Activated CD8-positive, alpha-beta T cell treated with anti-CD3 and anti-CD28 coated beads, Interleukin-2, amount 10 ng/mL, durations not matched to agents 7 days and 5 days (primary cell): ENCODE data around the gene DYNLT2. TPM values are rescaled to one million over a fixed set of nuclear protein-coding genes. Genes with fewer than 3 reads are reported as not detected.
"Not testable (repeated sequence)": the region's sequence is repeated elsewhere in the genome, so short reads cannot be mapped to it uniquely, and the experiment has no call there.

Experiments
- ATAC-seq: fragments of 150-1000 bp; cut with Tn5 transposase; one replicate; pipeline ENCODE4 v1.10.0; 2021; ENCODE audit warnings: moderate library complexity
- CTCF ChIA-PET: fragments of 350-600 bp; sonication (Branson Sonifier 250); formaldehyde crosslinking; loops from one replicate; lab custom pipeline; 2021; ENCODE audit warnings: antibody characterized with exemption; lab: Charles Lee
- POLR2A ChIA-PET: fragments of 350-600 bp; sonication (Branson Sonifier 250); formaldehyde crosslinking; loops from one replicate; lab custom pipeline; 2021; ENCODE audit warnings: antibody characterized with exemption; lab: Charles Lee
- DNase-seq: peaks from one replicate; pipeline ENCODE4 v3.0.0-alpha.2; 2020
- H3K27ac Mint-ChIP-seq: one replicate; pipeline ENCODE4 v1.8.0; 2021; ENCODE audit warnings: mild to moderate bottlenecking, mixed read lengths
- H3K27me3 Mint-ChIP-seq: one replicate; pipeline ENCODE4 v1.8.0; 2021; ENCODE audit warnings: low read depth, mixed read lengths
- H3K36me3 Mint-ChIP-seq: one replicate; pipeline ENCODE4 v1.8.0; 2021; ENCODE audit warnings: low read depth, mixed read lengths
- H3K4me1 Mint-ChIP-seq: one replicate; pipeline ENCODE4 v1.8.0; 2021; ENCODE audit warnings: low read depth, mixed read lengths
- H3K4me3 Mint-ChIP-seq: one replicate; pipeline ENCODE4 v1.8.0; 2021; ENCODE audit warnings: mild to moderate bottlenecking, mixed read lengths
- H3K9me3 Mint-ChIP-seq: one replicate; pipeline ENCODE4 v1.8.0; 2022; ENCODE audit warnings: mixed read lengths; ENCODE audit not compliant: insufficient read depth
- total RNA-seq, 2 experiments: library from RNA; stranded (reverse); gene quantifications; one replicate each; pipeline ENCODE4 v1.2.3, GENCODE V29; 2021

Gene DYNLT2
- total RNA-seq, 2 experiments from 2014 or later, result 2.1 to 2.6 TPM

DNA sequence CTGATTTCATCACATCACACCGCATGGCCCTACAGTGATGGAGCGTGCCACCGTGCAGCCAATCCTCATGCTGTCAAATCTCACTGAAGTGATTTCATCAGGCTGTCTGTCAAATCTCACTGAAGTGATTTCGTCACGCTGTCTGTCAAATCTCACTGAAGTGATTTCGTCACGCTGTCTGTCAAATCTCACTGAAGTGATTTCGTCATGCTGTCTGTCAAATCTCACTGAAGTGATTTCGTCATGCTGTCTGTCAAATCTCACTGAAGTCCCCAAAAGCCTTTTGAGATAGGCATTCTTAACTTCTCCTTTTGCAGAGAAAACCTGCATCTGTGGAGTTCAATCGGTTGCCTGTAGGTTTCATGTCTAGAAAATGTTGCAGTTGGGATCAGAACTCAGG lies 14.4 kb upstream of the DYNLT2 start:
- DNase-seq, H3K4me3 Mint-ChIP-seq, H3K4me1 Mint-ChIP-seq, ATAC-seq, H3K27me3 Mint-ChIP-seq, H3K9me3 Mint-ChIP-seq, H3K27ac Mint-ChIP-seq, POLR2A ChIA-PET: not testable (repeated sequence)
- CTCF ChIA-PET, result interaction anchor here (0.9 to 2.3 kb wide), 2 partner anchors 23 to 25 kb away, joined by 3 to 7 read pairs; no protein-coding TSS in a partner anchor
- peaks cover 40% of the 10 kb centered on the region for H3K36me3 Mint-ChIP-seq

DNA sequence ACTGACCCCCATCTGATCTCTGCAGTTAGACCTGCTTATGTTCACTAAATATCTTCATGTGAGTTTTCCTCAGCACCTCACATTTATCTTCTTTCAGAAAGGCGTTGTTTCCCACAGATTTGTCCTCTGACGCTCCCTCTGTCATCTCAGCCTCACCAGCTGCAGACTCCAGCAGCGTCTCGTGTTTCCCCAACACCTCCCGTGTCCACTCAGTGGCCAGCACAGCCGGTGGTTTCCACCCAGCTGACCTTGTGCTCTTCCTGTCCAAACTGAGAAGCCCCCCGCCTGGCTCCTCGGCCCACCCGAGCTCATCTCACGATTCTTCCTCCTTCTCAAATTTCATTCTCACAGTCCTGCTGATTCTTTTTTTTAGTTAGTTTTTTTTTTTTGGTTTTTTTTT lies 12.5 kb upstream of the DYNLT2 start:
- Mint-ChIP-seq H3K27ac (no peak overlapping the region), H3K36me3 (peaks cover 52% of the 10 kb centered on the region), H3K9me3 (no peaks in the 10 kb centered on the region), H3K4me3 (no peak overlapping the region), H3K27me3 (no peaks in the 10 kb centered on the region), H3K4me1 (no peaks in the 10 kb centered on the region)
- ATAC-seq (no peak), DNase-seq (no peak)
- POLR2A ChIA-PET, result no interaction called here
- CTCF ChIA-PET, result no interaction called here

DNA sequence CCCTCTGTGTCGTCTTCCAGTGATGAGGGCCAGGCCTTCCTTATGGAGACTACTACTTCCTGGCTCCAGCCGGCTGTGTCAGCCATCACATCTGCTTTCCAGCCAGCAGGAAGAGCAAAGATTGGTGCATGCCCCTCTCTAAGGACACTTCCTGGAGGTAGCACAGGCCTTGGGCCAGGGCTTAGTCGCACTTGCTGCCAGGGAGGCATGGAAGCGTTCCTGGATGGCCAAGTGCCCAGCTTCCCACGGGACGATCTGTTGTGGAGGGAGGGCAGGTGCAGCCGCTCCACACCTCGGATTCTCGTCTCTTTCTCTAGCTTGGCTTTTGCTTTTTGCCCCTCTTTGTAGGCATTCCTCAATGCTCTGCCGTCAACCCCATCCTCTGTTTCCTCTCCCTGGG lies 11.9 kb upstream of the DYNLT2 start:
- Mint-ChIP-seq H3K9me3 (no peaks in the 10 kb centered on the region), H3K27ac (no peak overlapping the region), H3K27me3 (no peaks in the 10 kb centered on the region), H3K36me3 (peaks cover 55% of the 10 kb centered on the region), H3K4me1 (no peaks in the 10 kb centered on the region), H3K4me3 (no peak overlapping the region)
- DNase-seq (no peak), ATAC-seq (no peak)
- ChIA-PET CTCF (no interaction called here), POLR2A (no interaction called here)

DNA sequence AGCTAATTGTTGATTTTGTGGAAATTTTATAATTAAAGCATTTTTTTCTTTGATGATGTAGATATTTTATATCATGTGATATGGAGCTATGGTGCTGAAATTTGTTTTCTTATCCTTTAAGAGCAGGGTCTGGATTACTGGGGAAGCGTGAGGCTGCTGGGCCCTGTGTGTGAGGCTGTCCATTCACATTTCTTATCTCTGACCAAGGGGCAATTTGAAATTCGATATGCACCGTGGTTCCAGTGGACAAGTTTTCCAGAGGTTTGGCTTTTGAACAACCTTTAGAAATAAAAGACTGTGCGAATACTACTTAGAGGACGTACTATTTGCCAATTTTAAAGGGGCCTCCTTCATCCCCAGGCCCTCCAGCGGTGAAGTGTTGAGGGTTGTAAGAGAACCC lies 3.8 kb upstream of the DYNLT2 start:
- POLR2A ChIA-PET, result no interaction called here
- H3K27ac Mint-ChIP-seq, result no peak overlapping the region
- ATAC-seq, result no peak
- no peaks in the 10 kb centered on the region for H3K9me3 Mint-ChIP-seq
- CTCF ChIA-PET, result no interaction called here
- peaks cover 39% of the 10 kb centered on the region for H3K36me3 Mint-ChIP-seq
- peaks cover 18% of the 10 kb centered on the region for H3K4me1 Mint-ChIP-seq
- no peaks in the 10 kb centered on the region for H3K27me3 Mint-ChIP-seq
- H3K4me3 Mint-ChIP-seq, result no peak overlapping the region
- DNase-seq, result no peak

DNA sequence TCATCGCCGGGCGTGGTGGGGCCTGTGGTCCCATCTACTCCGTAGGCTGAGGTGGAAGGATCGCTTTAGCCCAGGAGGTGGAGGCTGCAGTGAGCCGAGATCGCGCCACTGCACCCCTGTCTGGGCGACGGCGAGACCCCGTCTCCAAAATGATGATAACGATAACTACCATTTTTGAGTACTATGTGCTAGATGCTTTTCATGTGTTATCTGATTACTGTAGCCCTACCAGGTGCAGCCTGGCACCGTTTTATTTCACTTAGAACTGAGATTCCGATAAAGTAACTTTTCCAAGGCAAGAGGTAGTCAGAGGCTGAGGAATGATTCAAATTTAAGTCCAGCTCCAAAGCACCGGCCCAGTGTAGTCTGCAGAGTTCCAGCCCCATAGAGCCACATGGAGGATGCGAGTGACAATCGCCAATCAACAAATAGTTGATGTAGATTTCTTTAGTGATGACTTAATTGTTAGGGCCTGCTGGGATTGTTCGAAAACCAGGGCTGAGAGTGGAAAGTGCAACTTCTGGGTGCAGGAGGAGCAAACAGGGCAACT lies 777 bp upstream of the DYNLT2 start:
- no peaks in the 10 kb centered on the region for H3K27me3 Mint-ChIP-seq
- POLR2A ChIA-PET, result interaction anchor here (0.6 to 3.2 kb wide), 14 partner anchors 8 to 832 kb away, joined by 3 to 39 read pairs (median 3); partner anchors contain the start of genes C6orf120, PDCD2, PSMB1 and TBP
- H3K27ac Mint-ChIP-seq, result peak overlapping the region; percentile 95
- ATAC-seq (no peak), DNase-seq (peak; percentile 33)
- H3K4me3 Mint-ChIP-seq, result peak overlapping the region; percentile 100
- peaks cover 4% of the 10 kb centered on the region for H3K9me3 Mint-ChIP-seq
- CTCF ChIA-PET, result interaction anchor here (1.0 to 1.7 kb wide), 4 partner anchors 35 to 801 kb away, joined by 4 to 6 read pairs (median 4); partner anchors contain the start of genes C6orf120, PSMB1, TBP and WDR27
- H3K4me1 Mint-ChIP-seq, result peaks cover 26% of the 10 kb centered on the region
- peaks cover 32% of the 10 kb centered on the region for H3K36me3 Mint-ChIP-seq

DNA sequence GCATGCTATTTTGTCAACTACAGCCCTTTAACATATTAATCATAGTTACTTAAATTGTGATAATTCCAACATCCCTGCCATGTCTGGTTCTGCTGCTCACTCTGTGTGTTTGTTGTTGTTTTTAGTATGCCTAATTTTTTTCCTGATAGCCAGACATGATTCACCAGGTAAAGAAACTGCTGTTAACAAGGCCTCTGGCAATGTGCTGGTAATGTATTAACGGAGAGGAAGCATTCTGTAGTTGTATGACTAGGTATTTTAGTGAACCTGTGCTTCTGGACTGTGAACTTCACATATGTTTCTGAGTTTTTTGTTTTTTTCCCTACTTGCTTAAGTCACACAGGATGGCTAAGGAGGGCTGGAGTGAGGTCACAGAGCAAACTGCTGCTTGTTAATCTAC lies 4.8 kb downstream of the DYNLT2 start:
- peaks cover 5% of the 10 kb centered on the region for H3K9me3 Mint-ChIP-seq
- H3K27me3 Mint-ChIP-seq, result peaks cover 7% of the 10 kb centered on the region
- H3K27ac Mint-ChIP-seq, result no peak overlapping the region
- ATAC-seq (no peak), DNase-seq (no peak)
- peaks cover 26% of the 10 kb centered on the region for H3K36me3 Mint-ChIP-seq
- H3K4me3 Mint-ChIP-seq, result no peak overlapping the region
- ChIA-PET POLR2A (no interaction called here), CTCF (no interaction called here)
- H3K4me1 Mint-ChIP-seq, result peaks cover 11% of the 10 kb centered on the region

DNA sequence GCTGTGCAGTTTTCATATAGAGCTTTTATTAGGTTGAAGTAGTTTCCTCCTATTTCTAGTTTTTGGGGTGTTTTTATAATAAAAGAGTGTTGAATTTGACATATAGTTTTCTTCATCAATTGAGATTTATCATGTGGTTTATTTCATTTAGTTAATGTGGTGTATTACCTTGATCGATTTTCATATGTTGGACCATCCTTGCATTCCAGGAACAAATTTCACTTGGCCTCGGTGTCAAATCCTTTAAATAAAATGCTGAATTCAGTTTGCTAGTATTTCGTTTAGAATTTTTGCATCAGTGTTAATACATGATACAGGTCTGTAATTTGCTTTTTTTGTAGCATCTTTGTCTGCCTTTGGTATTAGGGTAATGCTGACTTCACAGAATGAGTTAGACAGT lies 6.0 kb downstream of the DYNLT2 start:
- Mint-ChIP-seq H3K27me3 (peaks cover 7% of the 10 kb centered on the region), H3K4me3 (no peak overlapping the region), H3K4me1 (peaks cover 11% of the 10 kb centered on the region), H3K27ac (no peak overlapping the region), H3K9me3 (peaks cover 5% of the 10 kb centered on the region), H3K36me3 (peaks cover 23% of the 10 kb centered on the region)
- ATAC-seq (no peak), DNase-seq (no peak)
- ChIA-PET CTCF (no interaction called here), POLR2A (no interaction called here)

DNA sequence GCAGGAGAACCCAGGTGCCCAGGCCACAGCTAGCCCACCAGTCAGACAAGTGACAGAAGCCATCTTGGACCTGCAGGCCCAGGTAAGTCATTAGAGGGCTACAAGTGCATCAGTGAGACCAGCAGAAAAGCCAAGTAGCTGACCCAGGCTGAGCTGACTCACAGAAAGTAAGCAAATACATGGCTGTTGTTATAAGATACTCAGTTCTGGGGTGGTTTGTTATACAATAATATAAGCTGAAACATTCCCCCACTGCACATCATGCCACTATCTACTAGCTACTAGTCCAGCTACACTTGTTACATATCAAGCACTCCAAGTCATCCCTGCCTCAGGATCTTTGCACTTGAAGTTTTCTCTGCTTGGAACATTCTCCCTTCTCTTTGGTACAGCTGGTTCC lies 10.0 kb downstream of the DYNLT2 start:
- no peak overlapping the region for H3K27ac Mint-ChIP-seq
- POLR2A ChIA-PET, result interaction anchor here (1.5 kb wide), 1 partner anchor 39 kb away, joined by 4 read pairs; the partner anchor contains the start of genes C6orf120 and WDR27
- no peak overlapping the region for H3K4me3 Mint-ChIP-seq
- no peaks in the 10 kb centered on the region for H3K4me1 Mint-ChIP-seq
- CTCF ChIA-PET, result interaction anchor here (0.7 to 1.7 kb wide), 3 partner anchors 20 to 48 kb away, joined by 3 to 5 read pairs (median 5); no protein-coding TSS in a partner anchor
- no peak for DNase-seq
- no peak for ATAC-seq
- peaks cover under 1% of the 10 kb centered on the region for H3K36me3 Mint-ChIP-seq
- peaks cover 14% of the 10 kb centered on the region for H3K27me3 Mint-ChIP-seq
- H3K9me3 Mint-ChIP-seq, result no peaks in the 10 kb centered on the region

DNA sequence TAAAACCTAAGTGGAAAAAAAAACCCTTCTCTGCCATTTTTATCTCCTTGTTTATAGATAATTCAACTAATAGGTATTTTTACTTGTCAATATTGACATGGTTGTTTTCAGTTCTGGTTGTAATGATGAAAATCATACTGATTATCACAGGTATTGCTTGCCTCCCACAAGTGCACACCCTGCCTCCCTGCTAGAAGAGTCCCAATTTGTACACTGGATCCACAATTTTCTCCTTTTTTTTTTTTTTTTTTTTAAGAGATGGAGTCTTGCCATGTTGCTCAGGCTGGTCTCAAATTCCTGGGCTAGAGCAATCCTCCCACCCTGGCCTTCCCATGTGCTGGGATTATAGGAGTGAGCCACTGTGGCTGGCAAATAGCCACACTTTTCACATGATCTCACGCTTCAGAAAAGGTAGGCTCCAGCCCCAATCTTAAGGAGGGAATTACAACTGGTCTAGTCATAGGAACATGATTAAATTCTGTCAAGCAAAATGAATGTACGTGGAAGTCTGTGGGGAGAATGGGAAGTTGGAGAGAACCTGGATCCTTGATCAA lies 12.3 kb downstream of the DYNLT2 start:
- no peaks in the 10 kb centered on the region for H3K9me3 Mint-ChIP-seq
- DNase-seq, result no peak
- no peaks in the 10 kb centered on the region for H3K36me3 Mint-ChIP-seq
- POLR2A ChIA-PET, result no interaction called here
- no peaks in the 10 kb centered on the region for H3K4me1 Mint-ChIP-seq
- H3K4me3 Mint-ChIP-seq, result no peak overlapping the region
- CTCF ChIA-PET, result no interaction called here
- no peak overlapping the region for H3K27ac Mint-ChIP-seq
- ATAC-seq, result no peak
- H3K27me3 Mint-ChIP-seq, result peaks cover 31% of the 10 kb centered on the region

DNA sequence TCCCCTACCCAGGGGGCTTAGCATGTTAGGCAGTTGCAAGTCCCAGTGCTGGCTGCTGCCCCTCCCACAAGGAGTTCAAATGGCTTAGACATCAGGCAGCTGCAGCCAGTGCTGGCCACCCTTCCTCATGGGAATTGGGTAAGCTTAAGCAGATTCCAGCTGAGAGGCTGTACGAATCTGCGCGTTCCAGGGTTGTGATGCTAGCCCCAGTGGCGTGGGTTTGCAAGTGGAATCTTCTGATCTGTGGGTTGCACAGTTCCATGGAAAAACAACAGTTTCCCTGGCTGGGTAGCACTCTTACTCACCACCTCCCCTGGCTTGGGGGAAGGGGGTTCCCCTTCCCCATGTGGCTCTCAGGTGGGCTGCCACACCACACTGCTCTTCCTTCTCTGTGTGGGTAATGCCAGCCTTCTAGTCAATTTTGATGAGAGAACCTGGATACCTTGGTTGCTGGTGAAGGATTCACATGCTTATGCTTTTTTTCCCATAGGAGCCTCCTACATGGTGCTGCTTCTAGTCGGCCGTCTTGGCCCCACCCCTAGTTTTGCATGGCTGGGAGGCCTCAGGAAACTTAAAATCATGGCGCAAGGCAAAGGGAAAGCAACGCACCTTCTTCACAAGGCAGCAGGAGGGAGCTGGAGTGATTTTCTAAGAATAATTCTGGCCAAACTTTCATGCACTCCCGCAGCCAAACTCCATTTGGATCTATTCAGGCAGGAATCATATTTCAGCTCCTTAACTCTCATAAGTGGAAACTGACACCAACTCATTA lies 13.0 kb downstream of the DYNLT2 start:
- POLR2A ChIA-PET, result no interaction called here
- Mint-ChIP-seq H3K27ac (no peak overlapping the region), H3K4me3 (no peak overlapping the region), H3K36me3 (no peaks in the 10 kb centered on the region), H3K9me3 (no peaks in the 10 kb centered on the region), H3K27me3 (peaks cover 34% of the 10 kb centered on the region), H3K4me1 (no peaks in the 10 kb centered on the region)
- ATAC-seq (no peak), DNase-seq (no peak)
- CTCF ChIA-PET, result no interaction called here

DNA sequence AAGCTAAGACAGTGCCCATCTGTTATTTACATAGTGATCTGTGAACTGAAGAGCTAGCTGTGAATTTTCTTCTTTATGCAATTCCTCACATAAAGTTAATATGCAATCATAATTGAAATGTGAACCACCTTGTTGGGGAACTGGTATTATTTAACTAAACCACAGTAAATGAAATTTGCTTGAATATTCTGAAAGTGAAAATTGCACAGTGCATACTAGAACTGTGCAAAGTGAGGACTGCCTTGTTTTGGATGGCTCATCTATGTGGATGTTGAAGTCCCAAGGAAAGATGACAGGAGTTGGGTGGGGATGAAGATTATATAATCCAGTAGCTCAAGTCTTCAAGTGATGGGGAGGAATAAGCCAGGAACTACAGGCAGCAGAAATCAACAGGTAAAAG lies 21.4 kb downstream of the DYNLT2 start:
- H3K27ac Mint-ChIP-seq, result no peak overlapping the region
- CTCF ChIA-PET, result no interaction called here

DNA sequence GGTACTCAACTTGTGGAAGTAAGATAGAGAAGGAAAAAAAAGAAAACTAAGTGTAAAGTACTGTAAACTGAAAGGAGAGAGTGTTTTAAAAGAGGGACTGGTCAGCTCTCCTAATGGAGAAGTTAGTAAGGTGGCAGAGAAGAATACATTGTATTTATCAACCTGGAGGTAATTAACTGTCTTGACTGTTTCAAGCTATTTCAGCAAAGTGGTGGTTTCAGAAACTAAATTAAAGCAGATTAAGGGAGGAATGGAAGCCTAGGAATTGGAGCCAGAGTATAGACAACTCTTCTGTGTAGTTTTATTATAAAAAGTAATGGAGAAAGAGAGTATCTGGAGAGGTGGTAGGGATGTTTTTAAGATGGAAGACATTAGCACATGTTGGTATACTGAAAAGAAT lies 24.4 kb downstream of the DYNLT2 start:
- ChIA-PET POLR2A (interaction anchor here (1.2 to 2.6 kb wide), 2 partner anchors 25 kb away, joined by 3 to 13 read pairs; partner anchors contain the start of genes C6orf120 and WDR27), CTCF (interaction anchor here (1.1 kb wide), 1 partner anchor 21 kb away, joined by 3 read pairs; no protein-coding TSS in a partner anchor)
- Mint-ChIP-seq H3K9me3 (no peaks in the 10 kb centered on the region), H3K4me3 (no peak overlapping the region), H3K4me1 (peaks cover 24% of the 10 kb centered on the region), H3K36me3 (peaks cover 9% of the 10 kb centered on the region), H3K27ac (no peak overlapping the region), H3K27me3 (peaks cover 11% of the 10 kb centered on the region)
- DNase-seq, result no peak
- ATAC-seq, result no peak

More for the DNA sequence above, 21.4 kb downstream of the DYNLT2 start:
- no peak for DNase-seq
- peaks cover 16% of the 10 kb centered on the region for H3K4me1 Mint-ChIP-seq
- H3K4me3 Mint-ChIP-seq, result no peak overlapping the region
- H3K27me3 Mint-ChIP-seq, result peaks cover 34% of the 10 kb centered on the region
- no peak for ATAC-seq
- no peaks in the 10 kb centered on the region for H3K9me3 Mint-ChIP-seq
- H3K36me3 Mint-ChIP-seq, result peaks cover 6% of the 10 kb centered on the region
- POLR2A ChIA-PET, result no interaction called here
